K562 (cell line): ENCODE results near the gene TACC3. TPM values are rescaled to one million over a fixed set of nuclear protein-coding genes. Genes with fewer than 3 reads are reported as not detected.

Experiments used
- BDP1 ChIP-seq: IDR thresholded peaks from 3 replicates; pipeline ENCODE4 v1.6.1; 2011; ENCODE audit not compliant: insufficient read length, insufficient read depth
- CBFB ChIP-seq: sonication (generic); formaldehyde crosslinking; IDR thresholded peaks from 2 replicates; pipeline ENCODE4 v1.4.0; 2020; ENCODE audit warnings: mild to moderate bottlenecking, missing genetic modification reagents
- CHD2 ChIP-seq: IDR thresholded peaks from 2 replicates; pipeline ENCODE4 v1.6.1; 2011; ENCODE audit warnings: low read depth, low read length
- EGR1 ChIP-seq: fragments of 450-650 bp; conservative IDR thresholded peaks from 2 replicates; pipeline ENCODE4 v1.6.1; 2017; ENCODE audit warnings: mild to moderate bottlenecking
- OTX1 ChIP-seq: fragments of 450-650 bp; formaldehyde crosslinking; IDR thresholded peaks from 2 replicates; pipeline ENCODE4 v1.4.0; 2022; ENCODE audit warnings: mild to moderate bottlenecking
- RREB1 ChIP-seq: fragments of 250-450 bp; sonication (Bioruptor Pico); IDR thresholded peaks from 2 replicates; pipeline ENCODE4 v1.4.0; 2020
- SREBF1 ChIP-seq: fragments of 150-350 bp; IDR thresholded peaks from 2 replicates; pipeline ENCODE4 v1.6.1; 2014; ENCODE audit warnings: antibody characterized with exemption, low read depth, low read length, borderline replicate concordance
- TCFL5 ChIP-seq: fragments of 250-450 bp; sonication (Bioruptor Pico); conservative IDR thresholded peaks from 2 replicates; pipeline ENCODE4 v1.6.1; 2021; ENCODE audit warnings: mild to moderate bottlenecking, moderate library complexity, matching md5 sums
- USF1 ChIP-seq: sonication (generic); formaldehyde crosslinking; IDR thresholded peaks from 2 replicates; pipeline ENCODE4 v1.9.0; 2022; ENCODE audit warnings: mild to moderate bottlenecking, missing genetic modification reagents
- ZNF133 ChIP-seq: fragments of 250-450 bp; sonication (Bioruptor Pico); IDR thresholded peaks from 2 replicates; pipeline ENCODE4 v1.4.0; 2020; ENCODE audit warnings: mild to moderate bottlenecking
- ZNF436 ChIP-seq: fragments of 250-450, 450-650 bp; sonication (Bioruptor Pico); formaldehyde crosslinking; IDR thresholded peaks from 2 replicates; pipeline ENCODE4 v1.7.0; 2020; ENCODE audit warnings: mild to moderate bottlenecking
- ZNF444 ChIP-seq: fragments of 250-450 bp; sonication (Bioruptor Pico); IDR thresholded peaks from 2 replicates; pipeline ENCODE4 v1.4.0; 2020; ENCODE audit warnings: mild to moderate bottlenecking, moderate library complexity
- ZNF639 ChIP-seq, 2 experiments: fragments of 200-800 bp in 1 of 2; sonication (Bioruptor generic) in 1 of 2; sonication (generic) in 1 of 2; formaldehyde crosslinking in 1 of 2; IDR thresholded peaks in 1 of 2; conservative IDR thresholded peaks in 1 of 2; 2 replicates each; pipeline versions ENCODE4 v1.5.0 to v1.6.1; 2016 to 2020; ENCODE audit warnings: missing compliant biosample characterization in 1 of 2, missing genetic modification characterization in 1 of 2, missing genetic modification reagents in 1 of 2
- polyA plus RNA-seq, 8 experiments: library from polyadenylated mRNA; depleted of rRNA in 4 of 8; stranded (reverse) in 5 of 8; unstranded in 3 of 8; fragments of >200 nt; fragmentation: Nextera tagmentation in 2 of 8; fragmentation: Illumina TruSeq in 1 of 8; extraction: Ambion mirVana in 2 of 8; extraction: Trizol in 1 of 8; gene quantifications; 2 replicates each; pipeline versions ENCODE4 v1.2.1 to v1.2.3, GENCODE V29; 2011 to 2014; ENCODE audit warnings: inconsistent platforms in 1 of 8, missing spikeins in 1 of 8
- total RNA-seq, 7 experiments: library from RNA; depleted of rRNA in 6 of 7; stranded (reverse); fragments of >200 nt in 6 of 7; fragmentation: Illumina TruSeq in 2 of 7; extraction: Trizol in 2 of 7; gene quantifications; 2 replicates each; pipeline versions ENCODE4 v1.2.1 to v1.2.3, GENCODE V29; 2011 to 2021; ENCODE audit warnings: low replicate concordance in 1 of 7
- TF ChIP-seq, protein P1 (sequence below): sonication (generic); formaldehyde crosslinking; IDR thresholded peaks from 2 replicates; pipeline ENCODE4 v1.8.0; 2022; ENCODE audit warnings: missing genetic modification reagents, mild to moderate bottlenecking, moderate library complexity, borderline replicate concordance
- TF ChIP-seq, protein P2 (sequence below): sonication (generic); formaldehyde crosslinking; IDR thresholded peaks from 2 replicates; pipeline ENCODE4 v1.8.1; 2023; ENCODE audit warnings: mild to moderate bottlenecking, missing genetic modification reagents

The TACC3 gene
- total and polyA plus RNA-seq, 9 of the 15 experiments (the other 6 are each of a cell fraction or from before 2014, with no cell fraction given), result 1.9 to 122 (median 55.6) TPM

GRCh38 chr4:1683736-1684505, 37.4 kb upstream of the TACC3 start, which contains the start of gene FAM53A (continued):
- TF ChIP-seq RREB1 (peak; percentile 49; the same call in 1 of the 2 replicates), CHD2 (no peak; the same call in 1 of the 2 replicates), SREBF1 (no peak), ZNF133 (no peak), ZNF436 (no peak), CBFB (no peak), ZNF639 (CRISPR knock-in tag; conservative IDR thresholded peaks at IDR 0.05 in 1 of 2, IDR thresholded peaks at IDR 0.05 in 1 of 2) (peak; percentile 84 to 86; a peak in 2 of 4 replicates), USF1 (CRISPR knock-in tag) (0 out of 2 replicates have a peak, but pooled peaks have one; percentile 33), BDP1 (no peak), OTX1 (CRISPR knock-in tag) (no peak), ZNF444 (CRISPR knock-in tag) (no peak), TCFL5 (no peak), EGR1 (no peak)
- TF ChIP-seq, protein P1, sequence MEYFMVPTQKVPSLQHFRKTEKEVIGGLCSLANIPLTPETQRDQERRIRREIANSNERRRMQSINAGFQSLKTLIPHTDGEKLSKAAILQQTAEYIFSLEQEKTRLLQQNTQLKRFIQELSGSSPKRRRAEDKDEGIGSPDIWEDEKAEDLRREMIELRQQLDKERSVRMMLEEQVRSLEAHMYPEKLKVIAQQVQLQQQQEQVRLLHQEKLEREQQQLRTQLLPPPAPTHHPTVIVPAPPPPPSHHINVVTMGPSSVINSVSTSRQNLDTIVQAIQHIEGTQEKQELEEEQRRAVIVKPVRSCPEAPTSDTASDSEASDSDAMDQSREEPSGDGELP (CRISPR knock-in tag), result peak; percentile 60; the same call in 1 of the 2 replicates
- TF ChIP-seq, protein P2, sequence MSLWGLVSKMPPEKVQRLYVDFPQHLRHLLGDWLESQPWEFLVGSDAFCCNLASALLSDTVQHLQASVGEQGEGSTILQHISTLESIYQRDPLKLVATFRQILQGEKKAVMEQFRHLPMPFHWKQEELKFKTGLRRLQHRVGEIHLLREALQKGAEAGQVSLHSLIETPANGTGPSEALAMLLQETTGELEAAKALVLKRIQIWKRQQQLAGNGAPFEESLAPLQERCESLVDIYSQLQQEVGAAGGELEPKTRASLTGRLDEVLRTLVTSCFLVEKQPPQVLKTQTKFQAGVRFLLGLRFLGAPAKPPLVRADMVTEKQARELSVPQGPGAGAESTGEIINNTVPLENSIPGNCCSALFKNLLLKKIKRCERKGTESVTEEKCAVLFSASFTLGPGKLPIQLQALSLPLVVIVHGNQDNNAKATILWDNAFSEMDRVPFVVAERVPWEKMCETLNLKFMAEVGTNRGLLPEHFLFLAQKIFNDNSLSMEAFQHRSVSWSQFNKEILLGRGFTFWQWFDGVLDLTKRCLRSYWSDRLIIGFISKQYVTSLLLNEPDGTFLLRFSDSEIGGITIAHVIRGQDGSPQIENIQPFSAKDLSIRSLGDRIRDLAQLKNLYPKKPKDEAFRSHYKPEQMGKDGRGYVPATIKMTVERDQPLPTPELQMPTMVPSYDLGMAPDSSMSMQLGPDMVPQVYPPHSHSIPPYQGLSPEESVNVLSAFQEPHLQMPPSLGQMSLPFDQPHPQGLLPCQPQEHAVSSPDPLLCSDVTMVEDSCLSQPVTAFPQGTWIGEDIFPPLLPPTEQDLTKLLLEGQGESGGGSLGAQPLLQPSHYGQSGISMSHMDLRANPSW (CRISPR knock-in tag), result no peak
